ENCODE results near the gene FYCO1.

The FYCO1 gene

DNA sequence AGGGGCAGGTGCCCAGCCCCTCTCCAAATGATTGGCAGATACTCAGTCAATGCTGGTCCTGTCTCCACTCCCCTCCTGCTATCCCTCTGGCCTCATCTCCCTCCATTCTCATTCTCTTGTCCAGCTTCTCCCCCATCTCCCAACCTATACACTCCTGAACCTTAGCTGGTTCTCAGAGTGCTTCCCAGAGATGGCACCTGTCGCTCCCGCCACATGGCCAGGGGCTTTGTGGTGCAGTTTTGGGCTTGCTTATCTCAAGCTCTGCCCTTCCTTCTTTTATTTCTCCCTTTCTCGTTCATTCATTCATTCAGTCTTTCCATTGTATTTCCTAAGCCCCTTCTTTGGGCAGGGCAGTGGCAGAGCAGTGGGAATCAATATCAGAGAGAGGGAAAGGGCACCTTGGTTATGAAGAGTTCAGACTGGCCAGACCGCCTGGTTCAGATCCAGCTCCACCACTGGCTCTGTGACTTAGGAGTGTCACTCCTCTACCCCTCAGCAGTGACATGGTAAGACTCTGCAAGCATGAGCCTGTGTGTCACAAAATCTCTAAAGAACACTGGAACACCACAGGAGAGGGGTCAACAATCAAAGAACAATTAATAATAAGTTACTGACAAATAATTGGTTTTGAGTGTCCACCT is 72.6 kb downstream of the FYCO1 start:
- Histone ChIP-seq H3K27ac (ENCODE audit: low read depth, low read length) (no peak overlapping the region), H3K4me1 (ENCODE audit: insufficient read depth, low read length) (no peaks in the 10 kb centered on the region), H3K9ac (ENCODE audit: low read depth, low read length) (no peak overlapping the region), H3K36me3 (ENCODE audit: insufficient read depth, low read length) (peaks cover 54% of the 10 kb centered on the region), H3K4me3 (ENCODE audit: low read length) (no peak overlapping the region), H3K27me3 (ENCODE audit: insufficient read depth, low read length) (no peaks in the 10 kb centered on the region), H3K9me3 (ENCODE audit: insufficient read depth, low read depth, low read length) (no peaks in the 10 kb centered on the region)
- 91% methylated on average over 4 of the region's 4 CpGs for WGBS

DNA sequence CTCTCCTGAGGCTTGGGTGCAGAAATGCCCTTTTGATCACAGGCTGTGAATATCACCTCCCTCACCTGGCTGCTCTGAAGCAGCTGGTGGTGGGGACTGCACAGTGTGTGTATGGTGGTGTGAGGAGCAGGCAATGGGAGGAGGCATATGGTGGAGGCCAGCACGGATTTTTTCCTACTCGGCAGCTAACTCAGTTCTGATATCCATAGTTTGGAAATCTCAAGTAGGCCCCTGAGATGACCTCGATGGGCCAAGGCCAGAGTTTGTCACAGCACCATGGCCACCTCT is 73.6 kb downstream of the FYCO1 start:
- H3K4me1 ChIP-seq (ENCODE audit: insufficient read depth, low read length): no peaks in the 10 kb centered on the region
- H3K27ac ChIP-seq (ENCODE audit: low read depth, low read length): no peak overlapping the region
- no peak overlapping the region for H3K4me3 ChIP-seq (ENCODE audit: low read length)
- 92% methylated on average over 3 of the region's 3 CpGs for WGBS
- H3K9ac ChIP-seq (ENCODE audit: low read depth, low read length): no peak overlapping the region
- H3K27me3 ChIP-seq (ENCODE audit: insufficient read depth, low read length): no peaks in the 10 kb centered on the region
- no peaks in the 10 kb centered on the region for H3K9me3 ChIP-seq (ENCODE audit: insufficient read depth, low read depth, low read length)
- peaks cover 43% of the 10 kb centered on the region for H3K36me3 ChIP-seq (ENCODE audit: insufficient read depth, low read length)

DNA sequence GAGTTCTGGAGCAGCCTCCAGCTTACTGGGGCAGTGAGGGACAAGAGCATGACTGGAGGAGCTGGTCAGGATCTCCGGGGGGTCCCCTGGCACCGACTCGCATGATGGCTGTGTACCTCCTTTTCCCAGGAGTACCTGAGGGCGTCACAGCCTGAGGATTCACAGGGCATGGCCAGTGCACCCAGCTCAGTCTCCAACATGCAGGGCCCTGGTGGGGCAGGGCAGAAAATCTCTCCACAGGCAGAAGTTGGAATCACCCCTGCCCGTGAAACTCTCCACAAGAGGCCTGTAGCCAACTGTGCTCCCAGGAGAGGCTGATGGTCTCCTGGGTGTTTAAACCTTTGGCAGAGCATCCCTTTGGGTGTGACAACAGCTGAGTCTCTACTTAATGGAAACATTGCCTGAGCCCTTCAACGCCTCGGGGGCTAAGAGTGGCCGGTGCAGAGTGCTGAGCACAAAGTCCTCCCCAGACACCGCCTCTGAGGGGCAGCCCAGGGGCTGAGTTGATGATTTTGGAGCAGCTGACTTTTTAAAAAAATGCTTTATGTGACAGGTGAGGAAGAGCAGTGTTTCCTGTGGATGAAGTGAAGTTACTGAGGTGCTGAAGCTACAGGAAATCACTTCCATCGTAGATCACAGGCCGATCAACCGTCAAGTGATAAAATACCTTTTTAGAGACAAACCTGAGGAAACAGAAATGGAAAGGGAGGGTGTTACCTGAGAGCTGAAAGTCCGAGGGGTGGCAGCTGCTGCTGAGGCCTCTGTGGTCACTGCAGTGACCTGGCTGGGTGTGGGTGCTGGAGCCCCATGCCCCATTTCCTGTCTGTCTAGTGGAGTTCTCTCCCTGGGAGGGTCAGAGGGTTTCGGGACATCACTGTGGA is 74.2 kb downstream of the FYCO1 start:
- WGBS: 95% methylated on average over 14 of the region's 14 CpGs
- no peak overlapping the region for H3K4me3 ChIP-seq (ENCODE audit: low read length)

DNA sequence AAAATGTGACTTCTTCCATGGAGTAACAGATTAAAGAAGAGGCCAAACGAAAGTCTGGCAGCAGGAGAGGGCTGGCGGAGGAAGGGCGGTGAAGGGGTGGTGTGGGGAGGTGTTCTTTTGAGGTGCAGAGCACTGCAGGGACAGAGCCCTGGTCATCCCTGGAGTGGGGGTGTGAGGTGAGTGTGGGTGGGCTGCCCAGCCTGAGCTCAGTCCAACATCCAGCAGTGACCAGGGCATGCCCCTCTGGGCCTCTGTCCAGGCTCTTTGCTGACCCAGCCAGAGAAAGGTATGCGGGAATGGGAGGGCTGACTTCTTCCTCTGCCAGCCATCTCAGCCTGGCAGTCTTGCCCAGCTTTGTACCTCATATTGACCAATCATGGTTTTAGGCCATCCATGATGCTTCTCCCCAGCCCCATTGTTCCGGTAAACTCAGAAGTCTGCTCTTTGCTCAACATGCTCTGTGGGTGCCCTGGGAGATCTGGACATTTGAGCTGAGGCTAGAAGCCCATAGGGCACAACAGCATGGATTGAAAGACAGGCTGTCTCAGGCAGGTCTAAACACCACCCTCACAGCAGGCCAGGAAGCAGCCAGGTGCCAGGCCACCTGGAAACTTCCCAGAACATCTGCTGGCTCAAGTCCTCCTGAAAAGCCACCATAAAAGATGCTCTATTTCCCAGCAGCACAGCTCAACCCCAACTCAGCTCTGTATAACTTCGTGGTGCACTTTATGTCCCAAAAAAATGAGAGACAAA is 78.3 kb downstream of the FYCO1 start:
- Histone ChIP-seq H3K27me3 (ENCODE audit: insufficient read depth, low read length) (peaks cover 8% of the 10 kb centered on the region; the same call in 1 of the 2 replicates), H3K9ac (ENCODE audit: low read depth, low read length) (no peak overlapping the region), H3K4me3 (ENCODE audit: low read length) (no peak overlapping the region), H3K4me1 (ENCODE audit: insufficient read depth, low read length) (no peaks in the 10 kb centered on the region), H3K36me3 (ENCODE audit: insufficient read depth, low read length) (peaks cover 19% of the 10 kb centered on the region), H3K27ac (ENCODE audit: low read depth, low read length) (no peak overlapping the region), H3K9me3 (ENCODE audit: insufficient read depth, low read depth, low read length) (no peaks in the 10 kb centered on the region)
- WGBS: 90% methylated on average over 5 of the region's 6 CpGs

More for the DNA sequence above, 74.2 kb downstream of the FYCO1 start:
- H3K9me3 ChIP-seq (ENCODE audit: insufficient read depth, low read depth, low read length): no peaks in the 10 kb centered on the region
- no peak overlapping the region for H3K27ac ChIP-seq (ENCODE audit: low read depth, low read length)
- H3K27me3 ChIP-seq (ENCODE audit: insufficient read depth, low read length): no peaks in the 10 kb centered on the region
- H3K36me3 ChIP-seq (ENCODE audit: insufficient read depth, low read length): peaks cover 40% of the 10 kb centered on the region
- H3K4me1 ChIP-seq (ENCODE audit: insufficient read depth, low read length): no peaks in the 10 kb centered on the region
- no peak overlapping the region for H3K9ac ChIP-seq (ENCODE audit: low read depth, low read length)

DNA sequence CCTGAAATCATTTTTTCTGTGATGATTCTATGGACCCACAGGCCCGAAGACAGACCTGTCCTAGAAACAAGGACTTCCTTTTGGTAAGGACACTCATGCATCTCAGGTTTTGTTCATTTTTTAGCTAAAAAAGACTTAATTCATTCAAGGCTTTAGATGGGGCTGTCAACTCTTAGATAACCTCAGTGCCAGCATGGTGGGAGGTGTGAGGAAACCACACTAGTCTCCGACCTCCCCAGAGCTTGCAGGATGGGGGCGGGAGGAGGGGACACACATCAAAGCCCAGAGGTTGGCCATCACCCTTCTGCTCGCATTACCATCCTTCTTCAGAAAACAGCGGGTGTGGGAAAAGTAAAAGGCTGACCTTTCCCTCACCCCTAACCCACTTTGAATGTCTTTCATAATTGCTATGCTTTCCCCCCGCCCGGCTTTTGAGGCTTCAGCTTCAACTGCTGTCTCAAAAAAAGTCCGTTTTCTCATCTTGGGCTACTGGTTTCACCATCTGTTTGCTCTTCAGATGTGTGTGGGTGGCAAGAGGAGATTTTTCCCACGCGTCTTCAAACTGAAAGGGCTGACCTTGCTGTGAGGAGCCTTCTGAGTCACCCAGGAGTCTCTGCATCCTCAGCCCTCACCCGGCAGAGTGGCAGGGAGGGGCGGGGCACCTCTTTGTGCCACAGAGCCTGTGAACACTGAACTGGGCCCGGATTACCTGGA is 79.9 kb downstream of the FYCO1 start:
- Histone ChIP-seq H3K9me3 (ENCODE audit: insufficient read depth, low read depth, low read length) (no peaks in the 10 kb centered on the region), H3K27me3 (ENCODE audit: insufficient read depth, low read length) (peaks cover 8% of the 10 kb centered on the region; the same call in 1 of the 2 replicates), H3K36me3 (ENCODE audit: insufficient read depth, low read length) (peaks cover 3% of the 10 kb centered on the region; the same call in 1 of the 2 replicates), H3K4me1 (ENCODE audit: insufficient read depth, low read length) (no peaks in the 10 kb centered on the region), H3K4me3 (ENCODE audit: low read length) (no peak overlapping the region), H3K27ac (ENCODE audit: low read depth, low read length) (no peak overlapping the region), H3K9ac (ENCODE audit: low read depth, low read length) (no peak overlapping the region)
- 18% methylated on average over 11 of the region's 13 CpGs for WGBS

DNA sequence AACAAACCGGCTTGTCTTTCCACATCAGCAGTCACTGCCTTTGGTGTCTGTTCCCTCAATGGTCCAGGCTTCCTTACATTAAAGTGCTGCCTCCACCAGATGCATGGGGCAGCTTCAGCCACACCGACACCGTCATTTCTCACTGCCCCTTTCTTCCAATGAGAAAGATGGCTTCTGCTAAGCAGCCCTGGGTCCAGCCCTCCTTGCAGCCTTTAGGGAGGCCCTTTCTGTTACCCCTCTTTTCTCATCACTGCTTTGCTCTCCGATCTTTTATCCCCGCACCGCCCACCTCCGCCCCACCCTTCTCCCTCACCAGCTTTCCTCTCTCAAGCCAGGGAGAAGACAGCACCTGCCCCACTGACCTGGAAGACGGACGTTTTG is 80.6 kb downstream of the FYCO1 start:
- Histone ChIP-seq H3K9ac (ENCODE audit: low read depth, low read length) (no peak overlapping the region), H3K4me1 (ENCODE audit: insufficient read depth, low read length) (no peaks in the 10 kb centered on the region), H3K27ac (ENCODE audit: low read depth, low read length) (no peak overlapping the region), H3K27me3 (ENCODE audit: insufficient read depth, low read length) (peaks cover 8% of the 10 kb centered on the region; the same call in 1 of the 2 replicates), H3K4me3 (ENCODE audit: low read length) (no peak overlapping the region), H3K9me3 (ENCODE audit: insufficient read depth, low read depth, low read length) (no peaks in the 10 kb centered on the region), H3K36me3 (ENCODE audit: insufficient read depth, low read length) (no peaks in the 10 kb centered on the region; the same call in 1 of the 2 replicates)
- 79% methylated on average over 9 of the region's 9 CpGs for WGBS

DNA sequence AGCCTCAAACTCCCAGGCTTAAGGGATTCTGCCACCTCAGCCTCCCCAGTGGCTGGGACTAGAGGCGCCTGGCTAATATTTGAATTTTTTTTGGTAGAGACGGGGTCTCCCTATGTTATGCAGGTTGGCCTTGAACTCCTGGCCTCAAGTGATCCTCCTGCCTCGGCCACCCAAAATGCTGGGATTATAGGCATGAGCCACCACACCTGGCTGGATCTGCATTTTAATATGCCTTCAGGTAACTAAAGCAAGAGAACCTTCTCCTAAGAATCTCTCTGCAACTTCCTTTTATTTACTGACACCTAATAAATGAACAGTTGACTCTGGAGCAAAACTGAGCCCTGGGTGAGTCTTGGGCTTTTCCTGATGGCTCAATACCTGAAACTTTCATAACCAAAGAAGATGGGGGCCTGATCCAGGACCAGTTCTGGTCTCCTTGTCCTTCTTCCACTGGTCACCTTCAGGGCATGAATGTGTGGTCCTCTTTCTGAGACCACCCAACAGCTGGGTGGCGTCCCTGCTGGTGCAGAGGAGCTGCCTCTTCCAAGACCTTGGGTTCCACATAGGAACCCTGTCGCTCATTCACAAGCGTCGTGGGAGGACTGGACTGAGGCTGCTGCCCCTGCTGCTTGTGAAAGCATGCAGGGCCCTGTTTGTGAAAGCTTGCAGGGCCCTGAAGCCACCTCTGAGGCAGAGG is 81.1 kb downstream of the FYCO1 start:
- Histone ChIP-seq H3K27ac (ENCODE audit: low read depth, low read length) (no peak overlapping the region), H3K36me3 (ENCODE audit: insufficient read depth, low read length) (no peaks in the 10 kb centered on the region; the same call in 1 of the 2 replicates), H3K4me1 (ENCODE audit: insufficient read depth, low read length) (no peaks in the 10 kb centered on the region), H3K9ac (ENCODE audit: low read depth, low read length) (no peak overlapping the region), H3K9me3 (ENCODE audit: insufficient read depth, low read depth, low read length) (no peaks in the 10 kb centered on the region), H3K27me3 (ENCODE audit: insufficient read depth, low read length) (peaks cover 8% of the 10 kb centered on the region; the same call in 1 of the 2 replicates), H3K4me3 (ENCODE audit: low read length) (no peak overlapping the region)
- WGBS: 89% methylated on average over 7 of the region's 7 CpGs

DNA sequence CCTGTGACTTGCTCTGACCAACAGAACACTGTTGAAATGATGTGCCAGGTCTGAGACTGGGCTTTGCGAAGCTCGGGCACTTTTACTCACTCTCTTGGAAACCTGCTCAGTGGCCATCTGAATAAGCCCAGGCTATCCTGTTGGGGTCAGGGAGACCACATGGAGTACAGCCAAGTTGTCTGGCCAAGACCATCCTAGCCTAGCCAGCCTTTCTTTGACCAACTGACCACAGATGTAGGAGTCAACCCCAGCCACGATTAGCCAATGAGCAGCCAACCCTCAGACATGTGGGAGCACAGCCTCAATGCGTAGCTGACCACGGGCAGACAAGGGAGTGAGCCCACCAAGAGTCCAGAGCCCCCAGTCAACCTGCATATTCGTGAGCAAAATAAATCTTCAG is 83.2 kb downstream of the FYCO1 start:
- Histone ChIP-seq H3K9me3 (ENCODE audit: insufficient read depth, low read depth, low read length) (no peaks in the 10 kb centered on the region), H3K4me3 (ENCODE audit: low read length) (no peak overlapping the region), H3K9ac (ENCODE audit: low read depth, low read length) (no peak overlapping the region), H3K36me3 (ENCODE audit: insufficient read depth, low read length) (no peaks in the 10 kb centered on the region), H3K27me3 (ENCODE audit: insufficient read depth, low read length) (peaks cover 8% of the 10 kb centered on the region; the same call in 1 of the 2 replicates), H3K4me1 (ENCODE audit: insufficient read depth, low read length) (no peaks in the 10 kb centered on the region), H3K27ac (ENCODE audit: low read depth, low read length) (no peak overlapping the region)
- WGBS: 88% methylated on average over 6 of the region's 6 CpGs

DNA sequence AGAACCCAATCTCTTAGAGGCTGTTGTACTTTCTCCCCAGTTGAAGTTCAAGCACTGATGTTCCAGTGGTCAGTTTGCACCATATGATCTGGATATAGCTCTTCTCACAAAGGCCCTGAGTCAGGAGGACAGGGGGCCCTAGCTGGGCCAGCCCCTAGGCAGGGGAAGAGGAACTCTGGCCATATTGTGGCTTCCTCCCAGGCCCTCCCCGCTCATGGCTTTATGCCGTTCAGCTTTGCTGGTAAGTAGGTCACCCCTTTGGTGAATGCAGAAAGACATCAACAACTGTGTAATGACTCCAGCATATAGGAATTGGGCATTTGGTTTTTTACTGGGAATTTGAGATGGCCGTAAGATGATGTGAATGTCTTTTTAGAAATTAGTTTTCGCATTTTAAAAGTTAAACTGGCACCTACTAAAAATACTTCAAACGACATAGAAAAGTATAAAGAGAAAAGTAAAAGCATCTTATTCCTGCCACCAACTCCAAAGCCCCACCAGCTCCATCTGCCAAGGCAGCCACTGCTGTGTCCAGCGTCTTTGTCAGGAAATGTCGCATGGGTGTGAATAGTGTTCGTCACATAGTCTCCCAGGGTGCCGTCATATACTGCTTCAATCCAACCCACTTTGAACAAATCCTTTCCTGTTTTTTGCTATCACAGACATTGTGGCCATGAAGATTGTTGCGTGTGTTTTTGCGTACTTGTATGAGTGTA is 84.0 kb downstream of the FYCO1 start:
- 96% methylated on average over 10 of the region's 11 CpGs for WGBS
- Histone ChIP-seq H3K4me3 (ENCODE audit: low read length) (no peak overlapping the region), H3K36me3 (ENCODE audit: insufficient read depth, low read length) (no peaks in the 10 kb centered on the region), H3K27ac (ENCODE audit: low read depth, low read length) (no peak overlapping the region), H3K4me1 (ENCODE audit: insufficient read depth, low read length) (no peaks in the 10 kb centered on the region), H3K27me3 (ENCODE audit: insufficient read depth, low read length) (peaks cover 8% of the 10 kb centered on the region; the same call in 1 of the 2 replicates), H3K9me3 (ENCODE audit: insufficient read depth, low read depth, low read length) (no peaks in the 10 kb centered on the region), H3K9ac (ENCODE audit: low read depth, low read length) (no peak overlapping the region)

DNA sequence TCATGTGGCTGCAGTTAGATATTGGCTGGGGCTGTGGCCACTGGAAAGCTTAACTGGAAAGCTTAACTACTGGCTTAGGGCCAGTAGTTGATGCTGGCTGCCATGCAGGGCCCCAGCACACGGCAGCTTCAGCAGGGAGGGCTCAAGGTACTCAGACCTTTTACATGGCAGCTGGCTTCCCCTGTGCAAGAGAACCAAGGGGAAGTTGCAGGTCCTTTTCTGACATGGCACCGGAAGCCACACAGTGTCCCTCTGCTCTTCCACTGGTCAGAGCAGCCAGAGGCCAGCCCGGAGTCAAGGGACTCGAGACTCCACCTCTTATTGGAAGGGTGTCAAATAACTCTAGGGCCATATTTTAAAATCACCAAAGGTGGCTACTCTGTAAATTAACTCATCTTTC is 84.7 kb downstream of the FYCO1 start:
- Histone ChIP-seq H3K27me3 (ENCODE audit: insufficient read depth, low read length) (peaks cover 8% of the 10 kb centered on the region; the same call in 1 of the 2 replicates), H3K4me1 (ENCODE audit: insufficient read depth, low read length) (no peaks in the 10 kb centered on the region), H3K9ac (ENCODE audit: low read depth, low read length) (no peak overlapping the region), H3K9me3 (ENCODE audit: insufficient read depth, low read depth, low read length) (no peaks in the 10 kb centered on the region), H3K4me3 (ENCODE audit: low read length) (no peak overlapping the region), H3K27ac (ENCODE audit: low read depth, low read length) (no peak overlapping the region), H3K36me3 (ENCODE audit: insufficient read depth, low read length) (no peaks in the 10 kb centered on the region)
- 86% methylated on average over 4 of the region's 4 CpGs for WGBS
